Natural killer cell (primary cell): ENCODE data around the gene HYCC1. TPM values are rescaled to one million over a fixed set of nuclear protein-coding genes. Genes with fewer than 3 reads are reported as not detected.
A peak's percentile ranks its signal among the peaks of the same experiment; 100 is the strongest.

Experiments used
- ATAC-seq, 3 donors: fragments of 150-1000 bp in 2 of 3; fragments of 200-7000 bp in 1 of 3; cut with Tn5 transposase; 1 replicate in 1 of 3; 2 replicates in 2 of 3; pipeline ENCODE4 v1.10.0; 2021; ENCODE audit warnings: mild to moderate bottlenecking in 2 of 3, moderate library complexity in 2 of 3
- DNase-seq, 2 donors: peaks; one replicate each; pipeline versions ENCODE4 v3.0.0 to v3.0.0-alpha.2; 2013 to 2021; ENCODE audit warnings: mixed read lengths in 1 of 2
- H3K27ac ChIP-seq: one replicate; pipeline ENCODE4 v1.5.1; 2013; ENCODE audit warnings: mild to moderate bottlenecking, low read length
- H3K27me3 ChIP-seq: one replicate; pipeline ENCODE4 v1.6.1; 2013; ENCODE audit warnings: low read length; ENCODE audit not compliant: control insufficient read depth, insufficient read depth
- H3K36me3 ChIP-seq: one replicate; pipeline ENCODE4 v1.6.1; 2013; ENCODE audit warnings: low read length; ENCODE audit not compliant: control insufficient read depth, insufficient read depth
- H3K4me1 ChIP-seq: one replicate; pipeline ENCODE4 v1.6.1; 2013; ENCODE audit warnings: low read length; ENCODE audit not compliant: control insufficient read depth, insufficient read depth
- H3K4me3 ChIP-seq: one replicate; pipeline ENCODE4 v1.5.1; 2013; ENCODE audit warnings: low read length
- H3K9me3 ChIP-seq: one replicate; pipeline ENCODE4 v1.6.1; 2013; ENCODE audit warnings: low read length; ENCODE audit not compliant: control insufficient read depth, insufficient read depth
- H3K27ac Mint-ChIP-seq, 2 donors: one replicate each; pipeline ENCODE4 v1.8.0; 2022; ENCODE audit warnings: mild to moderate bottlenecking in 2 of 2, mixed read lengths in 2 of 2, moderate library complexity in 1 of 2
- H3K27me3 Mint-ChIP-seq, 2 donors: one replicate each; pipeline ENCODE4 v1.8.0; 2022; ENCODE audit warnings: low read depth in 2 of 2, mixed read lengths in 2 of 2
- H3K36me3 Mint-ChIP-seq: one replicate; pipeline ENCODE4 v1.8.0; 2022; ENCODE audit warnings: mixed read lengths
- H3K4me1 Mint-ChIP-seq, 2 donors: one replicate each; pipeline ENCODE4 v1.8.0; 2022; ENCODE audit warnings: mixed read lengths in 2 of 2
- H3K4me3 Mint-ChIP-seq: one replicate; pipeline ENCODE4 v1.8.0; 2022; ENCODE audit warnings: mild to moderate bottlenecking, moderate library complexity, mixed read lengths
- H3K9me3 Mint-ChIP-seq, 2 donors: one replicate each; pipeline ENCODE4 v1.8.0; 2022; ENCODE audit warnings: mixed read lengths in 2 of 2
- WGBS: methylation state at CpG from one replicate; pipeline ENCODE4 v1.1.7; 2013; ENCODE audit warnings: missing lambda C conversion rate; ENCODE audit not compliant: insufficient coverage; 5-methylcytosine and 5-hydroxymethylcytosine counted together
- intact Hi-C: fragments of 100-400 bp; cut with micrococcal nuclease; formaldehyde crosslinking; loops from one replicate; pipeline ENCODE4 v1.14.2; 2022
- total RNA-seq, 4 donors: library from RNA; stranded (reverse); fragments of 120-200 nt in 1 of 4; gene quantifications; one replicate each; pipeline versions ENCODE4 v1.2.3 to v1.2.4, GENCODE V29; 2013 to 2022
- TF ChIP-seq, protein P1 (sequence below): fragments of 200-600 bp; IDR thresholded peaks from one replicate; pipeline ENCODE4 v1.8.0; 2022; ENCODE audit warnings: antibody characterized with exemption

The HYCC1 gene
- total RNA-seq, 3 donors from 2014 or later (not counting 1 experiment from before 2014, with no cell fraction given): 30.1 to 44.8 (median 34.1) TPM

DNA sequence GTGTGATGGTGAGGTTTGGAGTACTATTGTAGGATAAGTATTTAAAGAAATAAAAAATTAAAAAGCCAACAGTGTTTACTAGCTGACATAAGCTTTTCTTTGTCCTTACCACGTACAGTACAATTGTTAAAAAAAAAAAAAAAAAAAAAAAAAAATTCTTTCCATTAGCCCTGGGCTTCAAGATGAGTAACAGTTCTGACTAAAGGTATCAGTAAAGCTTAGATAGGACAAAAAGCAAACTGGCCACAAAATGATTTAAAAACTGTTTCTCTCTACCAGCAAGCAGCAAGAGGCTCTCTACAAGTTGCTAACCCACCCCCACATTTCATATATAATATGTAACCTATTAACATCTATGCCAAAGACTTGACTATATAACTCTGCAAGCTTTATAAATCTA, 17.5 kb downstream of the HYCC1 start:
- DNase-seq (no peak), ATAC-seq (no peak)
- H3K4me3 ChIP-seq: no peak overlapping the region
- no peak overlapping the region for H3K4me3 Mint-ChIP-seq
- no peaks in the 10 kb centered on the region for H3K27me3 ChIP-seq
- H3K36me3 ChIP-seq: no peaks in the 10 kb centered on the region
- H3K36me3 Mint-ChIP-seq: no peaks in the 10 kb centered on the region
- TF ChIP-seq, protein P1, sequence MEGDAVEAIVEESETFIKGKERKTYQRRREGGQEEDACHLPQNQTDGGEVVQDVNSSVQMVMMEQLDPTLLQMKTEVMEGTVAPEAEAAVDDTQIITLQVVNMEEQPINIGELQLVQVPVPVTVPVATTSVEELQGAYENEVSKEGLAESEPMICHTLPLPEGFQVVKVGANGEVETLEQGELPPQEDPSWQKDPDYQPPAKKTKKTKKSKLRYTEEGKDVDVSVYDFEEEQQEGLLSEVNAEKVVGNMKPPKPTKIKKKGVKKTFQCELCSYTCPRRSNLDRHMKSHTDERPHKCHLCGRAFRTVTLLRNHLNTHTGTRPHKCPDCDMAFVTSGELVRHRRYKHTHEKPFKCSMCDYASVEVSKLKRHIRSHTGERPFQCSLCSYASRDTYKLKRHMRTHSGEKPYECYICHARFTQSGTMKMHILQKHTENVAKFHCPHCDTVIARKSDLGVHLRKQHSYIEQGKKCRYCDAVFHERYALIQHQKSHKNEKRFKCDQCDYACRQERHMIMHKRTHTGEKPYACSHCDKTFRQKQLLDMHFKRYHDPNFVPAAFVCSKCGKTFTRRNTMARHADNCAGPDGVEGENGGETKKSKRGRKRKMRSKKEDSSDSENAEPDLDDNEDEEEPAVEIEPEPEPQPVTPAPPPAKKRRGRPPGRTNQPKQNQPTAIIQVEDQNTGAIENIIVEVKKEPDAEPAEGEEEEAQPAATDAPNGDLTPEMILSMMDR: no peak
- intact Hi-C loops: no loop called here
- no CpG with 5 or more reads among the region's 1 CpG for WGBS
- peaks cover 40 to 46% of the 10 kb centered on the region in 2 donors for H3K4me1 Mint-ChIP-seq
- H3K27ac Mint-ChIP-seq: no peak overlapping the region
- H3K9me3 Mint-ChIP-seq: no peaks in the 10 kb centered on the region
- no peaks in the 10 kb centered on the region for H3K4me1 ChIP-seq
- H3K9me3 ChIP-seq: no peaks in the 10 kb centered on the region
- no peak overlapping the region for H3K27ac ChIP-seq
- H3K27me3 Mint-ChIP-seq: no peaks in the 10 kb centered on the region

DNA sequence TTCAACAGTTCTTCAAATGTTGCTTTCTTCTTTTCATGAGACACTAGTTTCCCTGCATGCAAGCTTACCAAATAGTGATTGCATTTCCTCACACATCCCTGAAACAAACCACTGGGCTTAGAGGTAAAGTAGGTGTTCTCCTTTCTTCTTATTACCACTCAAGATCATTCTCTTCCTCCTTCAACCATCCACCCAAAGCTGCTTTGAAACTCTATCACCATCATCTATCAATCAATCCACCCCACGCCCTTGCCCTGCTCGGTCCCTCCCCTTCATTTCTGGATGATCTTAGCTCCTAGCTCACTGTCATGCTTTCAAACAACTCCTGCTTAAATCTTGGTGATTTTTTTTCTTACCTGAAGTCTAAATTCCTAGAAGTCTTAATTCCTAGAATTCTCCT, 18.9 kb downstream of the HYCC1 start:
- Mint-ChIP-seq H3K4me1 (peaks cover 29 to 35% of the 10 kb centered on the region in 2 donors), H3K27me3 (no peaks in the 10 kb centered on the region), H3K9me3 (no peaks in the 10 kb centered on the region), H3K36me3 (no peaks in the 10 kb centered on the region), H3K4me3 (no peak overlapping the region), H3K27ac (peak overlapping the region in 1 of 2 donors; percentile 12)
- 89% methylated on average over 2 of the region's 2 CpGs for WGBS
- no peaks in the 10 kb centered on the region for H3K36me3 ChIP-seq
- no peak overlapping the region for H3K4me3 ChIP-seq
- intact Hi-C loops: no loop called here
- TF ChIP-seq, protein P1: no peak
- H3K4me1 ChIP-seq: no peaks in the 10 kb centered on the region
- no peaks in the 10 kb centered on the region for H3K27me3 ChIP-seq
- H3K27ac ChIP-seq: no peak overlapping the region
- no peak for DNase-seq
- H3K9me3 ChIP-seq: no peaks in the 10 kb centered on the region
- no peak for ATAC-seq

DNA sequence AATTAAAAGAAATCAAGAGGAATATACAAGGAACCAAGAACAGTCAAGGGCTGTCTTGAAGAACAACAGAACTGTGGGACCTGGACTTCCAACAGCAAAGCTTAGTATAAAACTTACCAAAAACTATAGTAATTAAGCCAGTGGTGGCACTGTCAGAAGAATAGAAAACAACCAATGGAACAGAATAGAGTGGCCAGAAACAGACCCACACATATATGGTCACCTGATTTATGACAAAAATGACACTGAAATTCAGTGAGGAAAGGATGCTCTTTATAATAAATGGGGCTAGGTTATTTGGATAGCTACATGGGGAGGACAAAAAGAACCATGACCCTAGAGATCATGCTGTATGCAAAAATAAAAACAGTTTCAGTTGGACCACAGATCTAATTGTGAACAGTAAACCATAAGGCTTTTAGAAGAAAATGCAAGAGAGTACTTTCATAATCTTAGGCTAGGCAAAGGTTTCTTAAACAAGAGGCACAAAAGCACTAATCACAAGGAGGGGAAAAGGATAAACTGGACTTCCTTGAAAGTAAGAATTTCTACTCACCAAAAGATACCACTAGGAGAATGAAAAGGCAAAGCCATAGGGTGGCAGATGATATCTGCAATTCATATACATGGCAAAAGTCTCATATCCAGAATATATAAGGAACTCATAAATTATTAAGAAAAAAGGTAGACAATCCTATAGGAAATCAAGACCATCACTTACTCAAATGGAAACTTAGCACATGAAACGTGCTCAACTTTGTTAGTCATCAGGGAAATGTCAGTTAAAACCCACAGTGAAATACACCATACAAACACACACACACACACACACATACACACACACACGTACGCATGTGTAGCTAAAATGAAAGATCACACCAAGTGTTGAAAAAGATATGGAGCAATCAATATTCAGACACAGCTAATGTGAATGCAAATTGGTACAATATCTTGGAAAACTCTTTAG, 20.8 kb downstream of the HYCC1 start:
- DNase-seq: no peak
- no peak overlapping the region for H3K4me3 ChIP-seq
- TF ChIP-seq, protein P1: no peak
- Mint-ChIP-seq H3K9me3 (no peaks in the 10 kb centered on the region), H3K4me3 (no peak overlapping the region), H3K27ac (peak overlapping the region in 1 of 2 donors; percentile 15), H3K36me3 (no peaks in the 10 kb centered on the region), H3K27me3 (no peaks in the 10 kb centered on the region), H3K4me1 (peaks cover 30 to 37% of the 10 kb centered on the region in 2 donors)
- intact Hi-C loops: no loop called here
- WGBS: 49% methylated on average over 3 of the region's 3 CpGs
- no peaks in the 10 kb centered on the region for H3K4me1 ChIP-seq
- ATAC-seq: no peak
- no peaks in the 10 kb centered on the region for H3K36me3 ChIP-seq
- H3K9me3 ChIP-seq: no peaks in the 10 kb centered on the region
- H3K27ac ChIP-seq: no peak overlapping the region
- H3K27me3 ChIP-seq: no peaks in the 10 kb centered on the region
